NCI-H748 (cell line): ENCODE data around the gene TMEM178B.

Source experiments
- DNase-seq: peaks from one replicate; lab custom pipeline; 2025; ENCODE audit not compliant: unreplicated experiment; lab: John Stamatoyannopoulos, UW

Gene TMEM178B

GRCh38 chr7:141262101-141263090 is 188.5 kb downstream of the TMEM178B start:
- no peak for DNase-seq

GRCh38 chr7:141263508-141263907 is 189.6 kb downstream of the TMEM178B start:
- DNase-seq, result no peak

- DNase-seq, result no peak
Measured at GRCh38 chr7:141263983-141264382, 190.1 kb downstream of the TMEM178B start.

GRCh38 chr7:141264511-141264910 is 190.6 kb downstream of the TMEM178B start:
- no peak for DNase-seq

- DNase-seq, result no peak
Measured at GRCh38 chr7:141265668-141266067, 191.8 kb downstream of the TMEM178B start.

- DNase-seq, result no peak
Measured at GRCh38 chr7:141268614-141269013, 194.8 kb downstream of the TMEM178B start.

- DNase-seq, result no peak
Measured at GRCh38 chr7:141271451-141271850, 197.6 kb downstream of the TMEM178B start.

GRCh38 chr7:141272417-141272816 is 198.6 kb downstream of the TMEM178B start:
- no peak for DNase-seq

- DNase-seq, result no peak
Measured at GRCh38 chr7:141275350-141275749, 201.5 kb downstream of the TMEM178B start.

GRCh38 chr7:141276031-141276430 is 202.2 kb downstream of the TMEM178B start:
- DNase-seq, result no peak

GRCh38 chr7:141280100-141280499 is 206.2 kb downstream of the TMEM178B start:
- no peak for DNase-seq

- DNase-seq, result no peak
Measured at GRCh38 chr7:141281311-141281710, 207.4 kb downstream of the TMEM178B start.

- DNase-seq, result no peak
Measured at GRCh38 chr7:141286522-141286921, 212.7 kb downstream of the TMEM178B start.

- DNase-seq, result no peak
Measured at GRCh38 chr7:141287936-141288335, 214.1 kb downstream of the TMEM178B start.

- DNase-seq, result no peak
Measured at GRCh38 chr7:141288626-141289025, 214.8 kb downstream of the TMEM178B start.

GRCh38 chr7:141290365-141290764 is 216.5 kb downstream of the TMEM178B start:
- no peak for DNase-seq

- no peak for DNase-seq
Measured at GRCh38 chr7:141290973-141291372, 217.1 kb downstream of the TMEM178B start.

- no peak for DNase-seq
Measured at GRCh38 chr7:141291541-141291940, 217.7 kb downstream of the TMEM178B start.

GRCh38 chr7:141294143-141294829 is 220.4 kb downstream of the TMEM178B start:
- DNase-seq, result no peak

GRCh38 chr7:141295367-141295895 is 221.6 kb downstream of the TMEM178B start:
- no peak for DNase-seq

- DNase-seq, result no peak
Measured at GRCh38 chr7:141300816-141301215, 227.0 kb downstream of the TMEM178B start.

- DNase-seq, result no peak
Measured at GRCh38 chr7:141301544-141301943, 227.7 kb downstream of the TMEM178B start.
